MM.1S (cell line): ENCODE data around the gene PDZRN3.

Experiments used
- CTCF ChIP-seq: fragments of 300-600 bp; sonication (generic); IDR thresholded peaks from 2 replicates; pipeline ENCODE4 v1.5.1; 2016; ENCODE audit warnings: antibody characterized with exemption, low read length, mixed read lengths
- EZH2 ChIP-seq: fragments of 300-600 bp; sonication (generic); optimal IDR thresholded peaks from 2 replicates; pipeline ENCODE3; 2017; ENCODE audit warnings: low read depth, mild to moderate bottlenecking, antibody characterized with exemption, low read length, mixed read lengths
- EZH2phosphoT487 ChIP-seq: fragments of 300-600 bp; sonication (generic); IDR thresholded peaks from 2 replicates; pipeline ENCODE4 v1.6.1; 2018; ENCODE audit warnings: antibody characterized with exemption, low read length

- TF ChIP-seq EZH2phosphoT487 (no peak), CTCF (no peak), EZH2 (no peak)
Measured at GRCh38 chr3:73385568-73385967, 239.2 kb downstream of the PDZRN3 start.
